Neural progenitor cell (in vitro differentiated cells): Measurements from ENCODE around the gene IL1R2. TPM values are rescaled to one million over a fixed set of nuclear protein-coding genes. Genes with fewer than 3 reads are reported as not detected.

Source experiments
- DNase-seq: peaks from one replicate; pipeline ENCODE4 v3.0.0-alpha.2; 2016; ENCODE audit warnings: low spot score
- H2AFZ ChIP-seq: fragments of 200-600 bp; sonication (generic); replicated peaks from 2 replicates; pipeline ENCODE4 v1.6.1; 2016; ENCODE audit warnings: antibody characterized with exemption
- H3F3A ChIP-seq: fragments of 200-600 bp; sonication (generic); 2 replicates; pipeline ENCODE4 v1.6.1; 2016; ENCODE audit warnings: antibody characterized with exemption, low read depth
- H3K27ac ChIP-seq: fragments of 200-600 bp; sonication (generic); 2 replicates; pipeline ENCODE4 v1.5.1; 2016; ENCODE audit warnings: mild to moderate bottlenecking
- H3K27me3 ChIP-seq: fragments of 200-600 bp; sonication (generic); 2 replicates; pipeline ENCODE4 v1.6.1; 2016; ENCODE audit warnings: mild to moderate bottlenecking, moderate library complexity
- H3K36me3 ChIP-seq: fragments of 200-600 bp; sonication (generic); 2 replicates; pipeline ENCODE4 v1.5.1; 2016
- H3K4me1 ChIP-seq: fragments of 200-600 bp; sonication (generic); 2 replicates; pipeline ENCODE4 v1.6.1; 2016; ENCODE audit warnings: mixed run types
- H3K4me2 ChIP-seq: fragments of 200-600 bp; sonication (generic); 2 replicates; pipeline ENCODE4 v1.6.1; 2016
- H3K4me3 ChIP-seq: fragments of 200-600 bp; sonication (generic); 2 replicates; pipeline ENCODE4 v1.5.1; 2016
- H3K79me2 ChIP-seq: fragments of 200-600 bp; sonication (generic); 2 replicates; pipeline ENCODE4 v1.6.1; 2016; ENCODE audit warnings: low read depth
- H3K9ac ChIP-seq: fragments of 200-600 bp; sonication (generic); 2 replicates; pipeline ENCODE4 v1.6.1; 2016
- H3K9me3 ChIP-seq: fragments of 200-600 bp; sonication (generic); 2 replicates; pipeline ENCODE4 v1.5.1; 2016; ENCODE audit warnings: low read depth
- H4K20me1 ChIP-seq: fragments of 200-600 bp; sonication (generic); 2 replicates; pipeline ENCODE4 v1.6.1; 2016; ENCODE audit warnings: low read depth
- H3K27ac Mint-ChIP-seq: 3 replicates; pipeline ENCODE4 v1.8.0; 2021; ENCODE audit warnings: mixed read lengths
- H3K27me3 Mint-ChIP-seq: 2 replicates; pipeline ENCODE4 v1.8.0; 2022; ENCODE audit warnings: low read depth, mild to moderate bottlenecking, inconsistent platforms, moderate library complexity, mixed read lengths; ENCODE audit not compliant: insufficient read depth
- H3K36me3 Mint-ChIP-seq: 3 replicates; pipeline ENCODE4 v1.8.0; 2021; ENCODE audit warnings: mixed read lengths
- H3K4me1 Mint-ChIP-seq: 3 replicates; pipeline ENCODE4 v1.8.0; 2021; ENCODE audit warnings: mixed read lengths
- H3K4me3 Mint-ChIP-seq: 3 replicates; pipeline ENCODE4 v1.8.0; 2021; ENCODE audit warnings: mild to moderate bottlenecking, moderate library complexity, mixed read lengths
- H3K9me3 Mint-ChIP-seq: 3 replicates; pipeline ENCODE4 v1.8.0; 2020; ENCODE audit warnings: mixed read lengths
- EZH2 ChIP-seq: fragments of 200-600 bp; sonication (generic); IDR thresholded peaks from 2 replicates; pipeline ENCODE4 v1.6.1; 2017; ENCODE audit warnings: antibody characterized with exemption, mild to moderate bottlenecking, moderate library complexity
- EZH2phosphoT487 ChIP-seq: fragments of 200-600 bp; sonication (generic); IDR thresholded peaks from 2 replicates; pipeline ENCODE4 v1.6.1; 2017; ENCODE audit warnings: antibody characterized with exemption
- total RNA-seq: library from RNA; depleted of rRNA; stranded (reverse); fragments of >200 nt; gene quantifications from 2 replicates; pipeline ENCODE4 v1.2.3, GENCODE V29; 2015; ENCODE audit warnings: low replicate concordance
- TF ChIP-seq, protein P1 (sequence below): fragments of 200-600 bp; sonication (generic); IDR thresholded peaks from 2 replicates; pipeline ENCODE4 v1.5.1; 2017; ENCODE audit warnings: antibody characterized with exemption, mild to moderate bottlenecking

Gene IL1R2
- total RNA-seq, 1 donor from 2014 or later = not detected

DNA sequence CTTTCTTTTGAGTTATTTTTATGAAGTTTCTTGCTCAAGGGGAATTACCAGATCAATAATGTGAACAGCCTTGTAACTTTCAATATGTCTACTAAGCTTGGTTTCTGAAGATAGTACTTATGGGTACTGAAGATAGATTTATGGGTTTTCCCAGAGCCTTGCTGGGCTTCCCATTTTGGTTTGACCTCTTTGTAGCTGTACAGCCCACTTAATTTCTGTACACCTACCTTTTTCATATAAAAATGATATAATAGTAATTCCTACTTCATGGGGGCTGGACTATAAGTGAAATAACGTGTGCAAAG, 22.2 kb downstream of the IL1R2 start:
- Histone ChIP-seq H3K4me1 (no peaks in the 10 kb centered on the region), H3K9me3 (no peaks in the 10 kb centered on the region), H3K9ac (no peak overlapping the region), H3K27ac (no peak overlapping the region), H3K27me3 (no peaks in the 10 kb centered on the region), H4K20me1 (no peaks in the 10 kb centered on the region), H3K4me2 (no peak overlapping the region), H3K79me2 (no peaks in the 10 kb centered on the region), H2AFZ (no peak overlapping the region), H3F3A (no peaks in the 10 kb centered on the region), H3K36me3 (no peaks in the 10 kb centered on the region), H3K4me3 (no peak overlapping the region)
- no peak for DNase-seq
- Mint-ChIP-seq H3K4me3 (no peak overlapping the region), H3K27me3 (no peaks in the 10 kb centered on the region), H3K9me3 (peaks cover 2% of the 10 kb centered on the region), H3K4me1 (no peaks in the 10 kb centered on the region), H3K36me3 (no peaks in the 10 kb centered on the region), H3K27ac (no peak overlapping the region)
- TF ChIP-seq EZH2 (no peak), EZH2phosphoT487 (no peak)
- TF ChIP-seq, protein P1, sequence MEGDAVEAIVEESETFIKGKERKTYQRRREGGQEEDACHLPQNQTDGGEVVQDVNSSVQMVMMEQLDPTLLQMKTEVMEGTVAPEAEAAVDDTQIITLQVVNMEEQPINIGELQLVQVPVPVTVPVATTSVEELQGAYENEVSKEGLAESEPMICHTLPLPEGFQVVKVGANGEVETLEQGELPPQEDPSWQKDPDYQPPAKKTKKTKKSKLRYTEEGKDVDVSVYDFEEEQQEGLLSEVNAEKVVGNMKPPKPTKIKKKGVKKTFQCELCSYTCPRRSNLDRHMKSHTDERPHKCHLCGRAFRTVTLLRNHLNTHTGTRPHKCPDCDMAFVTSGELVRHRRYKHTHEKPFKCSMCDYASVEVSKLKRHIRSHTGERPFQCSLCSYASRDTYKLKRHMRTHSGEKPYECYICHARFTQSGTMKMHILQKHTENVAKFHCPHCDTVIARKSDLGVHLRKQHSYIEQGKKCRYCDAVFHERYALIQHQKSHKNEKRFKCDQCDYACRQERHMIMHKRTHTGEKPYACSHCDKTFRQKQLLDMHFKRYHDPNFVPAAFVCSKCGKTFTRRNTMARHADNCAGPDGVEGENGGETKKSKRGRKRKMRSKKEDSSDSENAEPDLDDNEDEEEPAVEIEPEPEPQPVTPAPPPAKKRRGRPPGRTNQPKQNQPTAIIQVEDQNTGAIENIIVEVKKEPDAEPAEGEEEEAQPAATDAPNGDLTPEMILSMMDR = no peak

DNA sequence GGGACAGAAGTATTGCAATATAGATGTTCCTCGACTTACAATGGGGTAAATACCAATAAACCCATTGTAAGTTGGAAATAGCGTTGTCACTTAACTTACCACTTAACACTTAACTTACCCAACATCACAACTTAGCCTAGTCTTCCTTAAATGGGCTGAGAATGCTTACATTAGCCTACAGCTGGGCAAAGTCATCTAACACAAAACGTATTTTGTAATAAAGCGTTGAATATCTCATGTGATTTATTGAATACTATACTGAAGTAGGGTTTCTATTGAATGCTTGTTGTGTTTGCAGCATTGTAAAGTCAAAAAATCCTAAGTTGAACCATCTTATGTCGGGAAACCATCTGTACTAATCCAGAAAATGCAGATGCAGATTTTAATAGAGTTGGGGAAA, 23.6 kb downstream of the IL1R2 start:
- Histone ChIP-seq H3K9me3 (no peaks in the 10 kb centered on the region), H3F3A (no peaks in the 10 kb centered on the region), H3K27me3 (peaks cover 4% of the 10 kb centered on the region), H2AFZ (no peak overlapping the region), H3K79me2 (no peaks in the 10 kb centered on the region), H4K20me1 (no peaks in the 10 kb centered on the region), H3K4me1 (no peaks in the 10 kb centered on the region), H3K36me3 (no peaks in the 10 kb centered on the region), H3K4me2 (no peak overlapping the region), H3K4me3 (no peak overlapping the region), H3K9ac (no peak overlapping the region), H3K27ac (no peak overlapping the region)
- Mint-ChIP-seq H3K4me3 (no peak overlapping the region), H3K9me3 (peaks cover 2% of the 10 kb centered on the region), H3K4me1 (no peaks in the 10 kb centered on the region), H3K36me3 (no peaks in the 10 kb centered on the region), H3K27ac (no peak overlapping the region), H3K27me3 (peaks cover 2% of the 10 kb centered on the region)
- DNase-seq = no peak
- no peak for TF ChIP-seq EZH2
- TF ChIP-seq EZH2phosphoT487 = no peak
- TF ChIP-seq, protein P1 = no peak

- H3K4me3 Mint-ChIP-seq = no peak overlapping the region
- no peak for DNase-seq
- no peaks in the 10 kb centered on the region for H4K20me1 ChIP-seq
These were observed 24.7 kb downstream of the IL1R2 start for GRCh38 chr2:102016399-102016955.

More at GRCh38 chr2:102016399-102016955, 24.7 kb downstream of the IL1R2 start:
- Histone ChIP-seq H3K4me2 (no peak overlapping the region), H2AFZ (no peak overlapping the region), H3K4me1 (no peaks in the 10 kb centered on the region), H3K36me3 (no peaks in the 10 kb centered on the region), H3K79me2 (no peaks in the 10 kb centered on the region), H3K9ac (no peak overlapping the region), H3K4me3 (no peak overlapping the region), H3K27ac (no peak overlapping the region), H3K27me3 (peaks cover 4% of the 10 kb centered on the region), H3F3A (no peaks in the 10 kb centered on the region), H3K9me3 (no peaks in the 10 kb centered on the region)
- H3K27ac Mint-ChIP-seq = no peak overlapping the region
- no peaks in the 10 kb centered on the region for H3K4me1 Mint-ChIP-seq
- peaks cover 3% of the 10 kb centered on the region for H3K27me3 Mint-ChIP-seq
- no peaks in the 10 kb centered on the region for H3K36me3 Mint-ChIP-seq
- H3K9me3 Mint-ChIP-seq = peaks cover 2% of the 10 kb centered on the region
- TF ChIP-seq EZH2phosphoT487 = no peak
- TF ChIP-seq, protein P1 = no peak
- no peak for TF ChIP-seq EZH2
